CD8-positive, alpha-beta memory T cell (primary cell): ENCODE data around the gene MINDY4. TPM values are rescaled to one million over a fixed set of nuclear protein-coding genes. Genes with fewer than 3 reads are reported as not detected.

Experiments used
- CTCF ChIA-PET: fragments of 350-600 bp; sonication (Branson Sonifier 250); formaldehyde crosslinking; loops from one replicate; lab custom pipeline; 2021; ENCODE audit warnings: antibody characterized with exemption; lab: Charles Lee
- POLR2A ChIA-PET: fragments of 350-600 bp; sonication (Branson Sonifier 250); formaldehyde crosslinking; loops from one replicate; lab custom pipeline; 2021; ENCODE audit warnings: antibody characterized with exemption; lab: Charles Lee
- DNase-seq, 5 donors: peaks; one replicate each; pipeline versions ENCODE4 v3.0.0 to v3.0.0-alpha.2; 2020 to 2022; ENCODE audit warnings: mixed read lengths in 1 of 5
- H3K27ac ChIP-seq: one replicate; pipeline ENCODE4 v1.7.0; 2013; ENCODE audit warnings: low read depth, mild to moderate bottlenecking, low read length, moderate library complexity
- H3K27me3 ChIP-seq: 2 replicates; pipeline ENCODE4 v1.7.0; 2013; ENCODE audit warnings: low read length, mild to moderate bottlenecking; ENCODE audit not compliant: insufficient read depth, poor library complexity, severe bottlenecking
- H3K36me3 ChIP-seq: 2 replicates; pipeline ENCODE4 v1.7.0; 2013; ENCODE audit warnings: mild to moderate bottlenecking, low read length, moderate library complexity; ENCODE audit not compliant: insufficient read depth
- H3K4me1 ChIP-seq: 2 replicates; pipeline ENCODE4 v1.7.0; 2013; ENCODE audit warnings: mild to moderate bottlenecking, low read length, moderate library complexity; ENCODE audit not compliant: insufficient read depth
- H3K4me3 ChIP-seq: 2 replicates; pipeline ENCODE4 v1.7.0; 2013; ENCODE audit warnings: mild to moderate bottlenecking, low read length
- H3K9me3 ChIP-seq: 2 replicates; pipeline ENCODE4 v1.7.0; 2013; ENCODE audit warnings: mild to moderate bottlenecking, low read length
- H3K27ac Mint-ChIP-seq, 8 donors: one replicate each; pipeline ENCODE4 v1.8.0; 2020 to 2021; ENCODE audit warnings: mixed read lengths in 8 of 8, mild to moderate bottlenecking in 6 of 8, inconsistent platforms in 3 of 8, moderate library complexity in 3 of 8
- H3K27me3 Mint-ChIP-seq, 2 donors: one replicate each; pipeline ENCODE4 v1.8.0; 2020 to 2021; ENCODE audit warnings: mixed read lengths in 2 of 2, mild to moderate bottlenecking in 1 of 2, moderate library complexity in 1 of 2
- H3K36me3 Mint-ChIP-seq, 3 donors: one replicate each; pipeline ENCODE4 v1.8.0; 2020 to 2021; ENCODE audit warnings: mixed read lengths in 3 of 3, inconsistent platforms in 1 of 3, mild to moderate bottlenecking in 1 of 3
- H3K4me1 Mint-ChIP-seq, 3 donors: one replicate each; pipeline ENCODE4 v1.8.0; 2020 to 2021; ENCODE audit warnings: mixed read lengths in 3 of 3, inconsistent platforms in 1 of 3, mild to moderate bottlenecking in 1 of 3
- H3K4me3 Mint-ChIP-seq, 7 donors: one replicate each; pipeline ENCODE4 v1.8.0; 2020 to 2021; ENCODE audit warnings: mixed read lengths in 7 of 7, mild to moderate bottlenecking in 6 of 7, moderate library complexity in 4 of 7, inconsistent platforms in 2 of 7
- H3K9me3 Mint-ChIP-seq, 5 donors: one replicate each; pipeline ENCODE4 v1.8.0; 2020 to 2022; ENCODE audit warnings: mixed read lengths in 5 of 5, mild to moderate bottlenecking in 3 of 5, moderate library complexity in 2 of 5, inconsistent platforms in 1 of 5
- polyA plus RNA-seq: library from polyadenylated mRNA; unstranded; fragments of 300-500 nt; fragmentation: Illumina TruSeq; gene quantifications from one replicate; pipeline ENCODE4 v1.2.3, GENCODE V29; 2021
- total RNA-seq, 2 experiments: library from RNA; stranded (reverse); gene quantifications; one replicate each; pipeline ENCODE4 v1.2.3, GENCODE V29; 2021

MINDY4 gene
- total and polyA plus RNA-seq, 3 experiments from 2014 or later = 1.0 to 2.6 (median 2.4) TPM

GRCh38 chr7:30844483-30844874 is 73.3 kb downstream of the MINDY4 start:
- Mint-ChIP-seq H3K27ac (no peak overlapping the region), H3K27me3 (no peaks in the 10 kb centered on the region), H3K9me3 (no peaks in the 10 kb centered on the region), H3K36me3 (no peaks in the 10 kb centered on the region), H3K4me3 (no peak overlapping the region), H3K4me1 (no peaks in the 10 kb centered on the region)
- H3K4me1 ChIP-seq = no peaks in the 10 kb centered on the region
- no peak for DNase-seq
- no peak overlapping the region for H3K4me3 ChIP-seq
- CTCF ChIA-PET = no interaction called here
- H3K9me3 ChIP-seq = no peaks in the 10 kb centered on the region
- H3K27ac ChIP-seq = no peak overlapping the region
- POLR2A ChIA-PET = no interaction called here
- no peaks in the 10 kb centered on the region for H3K27me3 ChIP-seq
- H3K36me3 ChIP-seq = no peaks in the 10 kb centered on the region

- Mint-ChIP-seq H3K4me1 (no peaks in the 10 kb centered on the region), H3K9me3 (no peaks in the 10 kb centered on the region), H3K27ac (no peak overlapping the region), H3K4me3 (no peak overlapping the region), H3K36me3 (no peaks in the 10 kb centered on the region), H3K27me3 (peaks cover 0 to 2% of the 10 kb centered on the region in 2 donors)
- CTCF ChIA-PET = no interaction called here
- H3K9me3 ChIP-seq = no peaks in the 10 kb centered on the region
- no peaks in the 10 kb centered on the region for H3K4me1 ChIP-seq
- H3K27me3 ChIP-seq = no peaks in the 10 kb centered on the region
- no peak overlapping the region for H3K27ac ChIP-seq
- POLR2A ChIA-PET = no interaction called here
- H3K4me3 ChIP-seq = no peak overlapping the region
- no peak for DNase-seq
- H3K36me3 ChIP-seq = no peaks in the 10 kb centered on the region
Measured at GRCh38 chr7:30844916-30845315, 73.7 kb downstream of the MINDY4 start.

- no peak overlapping the region for H3K27ac Mint-ChIP-seq
- Histone ChIP-seq H3K36me3 (no peaks in the 10 kb centered on the region), H3K4me1 (no peaks in the 10 kb centered on the region), H3K9me3 (no peaks in the 10 kb centered on the region), H3K27ac (no peak overlapping the region), H3K4me3 (no peak overlapping the region), H3K27me3 (no peaks in the 10 kb centered on the region)
- peaks cover 0 to 2% of the 10 kb centered on the region in 2 donors for H3K27me3 Mint-ChIP-seq
- H3K4me3 Mint-ChIP-seq = no peak overlapping the region
- DNase-seq = no peak
- no peaks in the 10 kb centered on the region for H3K36me3 Mint-ChIP-seq
- H3K4me1 Mint-ChIP-seq = no peaks in the 10 kb centered on the region
- no peaks in the 10 kb centered on the region for H3K9me3 Mint-ChIP-seq
- POLR2A ChIA-PET = no interaction called here
- CTCF ChIA-PET = no interaction called here
Measured at GRCh38 chr7:30845426-30846135, 74.4 kb downstream of the MINDY4 start.

GRCh38 chr7:30846378-30846777 is 75.2 kb downstream of the MINDY4 start:
- Histone ChIP-seq H3K9me3 (no peaks in the 10 kb centered on the region), H3K4me1 (no peaks in the 10 kb centered on the region), H3K27ac (no peak overlapping the region), H3K4me3 (no peak overlapping the region), H3K27me3 (no peaks in the 10 kb centered on the region), H3K36me3 (no peaks in the 10 kb centered on the region)
- H3K9me3 Mint-ChIP-seq = no peaks in the 10 kb centered on the region
- H3K27me3 Mint-ChIP-seq = peaks cover 0 to 2% of the 10 kb centered on the region in 2 donors
- H3K4me3 Mint-ChIP-seq = no peak overlapping the region
- ChIA-PET POLR2A (no interaction called here), CTCF (no interaction called here)
- DNase-seq = no peak
- H3K4me1 Mint-ChIP-seq = no peaks in the 10 kb centered on the region
- no peak overlapping the region for H3K27ac Mint-ChIP-seq
- no peaks in the 10 kb centered on the region for H3K36me3 Mint-ChIP-seq

GRCh38 chr7:30848121-30848855 is 77.1 kb downstream of the MINDY4 start:
- H3K36me3 Mint-ChIP-seq = no peaks in the 10 kb centered on the region
- ChIA-PET POLR2A (no interaction called here), CTCF (no interaction called here)
- H3K27me3 ChIP-seq = no peaks in the 10 kb centered on the region
- no peak overlapping the region for H3K4me3 Mint-ChIP-seq
- peaks cover 0 to 2% of the 10 kb centered on the region in 2 donors for H3K27me3 Mint-ChIP-seq
- no peak overlapping the region for H3K4me3 ChIP-seq
- H3K9me3 ChIP-seq = no peaks in the 10 kb centered on the region
- H3K4me1 Mint-ChIP-seq = no peaks in the 10 kb centered on the region
- no peak overlapping the region for H3K27ac Mint-ChIP-seq
- no peak for DNase-seq
- H3K9me3 Mint-ChIP-seq = no peaks in the 10 kb centered on the region
- H3K4me1 ChIP-seq = no peaks in the 10 kb centered on the region
- no peaks in the 10 kb centered on the region for H3K36me3 ChIP-seq
- no peak overlapping the region for H3K27ac ChIP-seq

- no peak for DNase-seq
- no peaks in the 10 kb centered on the region for H3K4me1 Mint-ChIP-seq
- H3K36me3 Mint-ChIP-seq = no peaks in the 10 kb centered on the region
- Histone ChIP-seq H3K4me1 (no peaks in the 10 kb centered on the region), H3K4me3 (no peak overlapping the region), H3K9me3 (no peaks in the 10 kb centered on the region), H3K27ac (no peak overlapping the region), H3K36me3 (no peaks in the 10 kb centered on the region), H3K27me3 (no peaks in the 10 kb centered on the region)
- no peak overlapping the region for H3K27ac Mint-ChIP-seq
- ChIA-PET CTCF (no interaction called here), POLR2A (no interaction called here)
- H3K27me3 Mint-ChIP-seq = peaks cover 0 to 2% of the 10 kb centered on the region in 2 donors
- H3K9me3 Mint-ChIP-seq = no peaks in the 10 kb centered on the region
- H3K4me3 Mint-ChIP-seq = no peak overlapping the region
Measured at GRCh38 chr7:30849565-30849964, 78.3 kb downstream of the MINDY4 start.

GRCh38 chr7:30850426-30850825 is 79.2 kb downstream of the MINDY4 start:
- Mint-ChIP-seq H3K4me3 (no peak overlapping the region), H3K27me3 (peaks cover 0 to 2% of the 10 kb centered on the region in 2 donors), H3K27ac (no peak overlapping the region), H3K9me3 (no peaks in the 10 kb centered on the region), H3K4me1 (no peaks in the 10 kb centered on the region), H3K36me3 (no peaks in the 10 kb centered on the region)
- Histone ChIP-seq H3K36me3 (no peaks in the 10 kb centered on the region), H3K27ac (no peak overlapping the region), H3K9me3 (no peaks in the 10 kb centered on the region), H3K4me3 (no peak overlapping the region), H3K27me3 (no peaks in the 10 kb centered on the region), H3K4me1 (no peaks in the 10 kb centered on the region)
- DNase-seq = no peak
- ChIA-PET POLR2A (no interaction called here), CTCF (no interaction called here)

GRCh38 chr7:30851651-30852307 is 80.6 kb downstream of the MINDY4 start:
- H3K27me3 Mint-ChIP-seq = peaks cover 0 to 2% of the 10 kb centered on the region in 2 donors
- no peaks in the 10 kb centered on the region for H3K9me3 Mint-ChIP-seq
- no peaks in the 10 kb centered on the region for H3K4me1 Mint-ChIP-seq
- Histone ChIP-seq H3K9me3 (no peaks in the 10 kb centered on the region), H3K27me3 (no peaks in the 10 kb centered on the region), H3K4me3 (no peak overlapping the region), H3K36me3 (no peaks in the 10 kb centered on the region), H3K27ac (no peak overlapping the region), H3K4me1 (no peaks in the 10 kb centered on the region)
- CTCF ChIA-PET = no interaction called here
- H3K36me3 Mint-ChIP-seq = no peaks in the 10 kb centered on the region
- no peak overlapping the region for H3K27ac Mint-ChIP-seq
- DNase-seq = no peak
- H3K4me3 Mint-ChIP-seq = no peak overlapping the region
- POLR2A ChIA-PET = no interaction called here
